Mesodermal cell (in vitro differentiated cells): ENCODE data around the gene FAAH2.

Experiments
- H3K27ac ChIP-seq: 2 replicates; pipeline ENCODE4 v1.7.0; 2013; ENCODE audit warnings: mild to moderate bottlenecking, low read depth, low read length, moderate library complexity; ENCODE audit not compliant: severe bottlenecking
- H3K36me3 ChIP-seq: 2 replicates; pipeline ENCODE4 v1.7.1; 2013; ENCODE audit warnings: mild to moderate bottlenecking, low read length, moderate library complexity; ENCODE audit not compliant: control insufficient read depth, insufficient read depth
- H3K4me1 ChIP-seq: one replicate; pipeline ENCODE4 v1.7.1; 2013; ENCODE audit warnings: mild to moderate bottlenecking, low read length; ENCODE audit not compliant: insufficient read depth, control insufficient read depth, poor library complexity, severe bottlenecking
- H3K4me3 ChIP-seq: 2 replicates; pipeline ENCODE4 v1.7.0; 2013; ENCODE audit warnings: low read length, control low read depth, mild to moderate bottlenecking; ENCODE audit not compliant: insufficient read depth, poor library complexity, severe bottlenecking; ENCODE audit errors: extremely low read depth
- H3K9me3 ChIP-seq: 2 replicates; pipeline ENCODE4 v1.7.1; 2013; ENCODE audit warnings: mild to moderate bottlenecking, low read length, moderate library complexity; ENCODE audit not compliant: control insufficient read depth
- WGBS, 2 experiments: methylation state at CpG; one replicate each; pipeline ENCODE4 v1.1.5; 2013; ENCODE audit warnings: missing lambda C conversion rate in 2 of 2; ENCODE audit not compliant: insufficient coverage in 2 of 2; 5-methylcytosine and 5-hydroxymethylcytosine counted together

Gene FAAH2

DNA sequence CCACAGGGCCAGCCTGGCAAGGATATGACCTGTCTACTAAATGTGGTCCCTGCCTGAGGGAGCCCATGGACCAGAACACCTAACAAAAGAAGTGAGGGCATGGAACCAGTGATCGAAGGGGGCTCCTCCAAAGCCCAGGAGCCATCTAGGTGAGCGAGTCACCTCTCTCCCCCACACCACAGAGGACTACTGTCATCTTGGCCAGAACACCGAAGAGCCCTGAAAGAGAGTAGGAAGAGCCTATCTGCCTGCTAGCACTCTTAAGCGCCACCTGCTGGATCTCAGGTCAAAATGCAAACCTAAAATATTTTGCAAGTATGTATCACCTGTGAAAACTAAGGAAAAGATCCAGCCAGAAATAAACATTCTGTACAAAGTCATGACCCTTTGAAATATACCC, 167.4 kb downstream of the FAAH2 start:
- WGBS, 2 experiments, result 80% methylated on average over 2 of the region's 4 CpGs; no CpG with 5 or more reads in 1 of the 2 experiments
- Histone ChIP-seq H3K4me1 (no peaks in the 10 kb centered on the region), H3K27ac (no peak overlapping the region), H3K9me3 (no peaks in the 10 kb centered on the region), H3K4me3 (no peak overlapping the region), H3K36me3 (no peaks in the 10 kb centered on the region)

- no CpG with 5 or more reads among the region's 6 CpGs for WGBS, 2 experiments
- Histone ChIP-seq H3K27ac (no peak overlapping the region), H3K9me3 (no peaks in the 10 kb centered on the region), H3K36me3 (no peaks in the 10 kb centered on the region), H3K4me1 (no peaks in the 10 kb centered on the region), H3K4me3 (no peak overlapping the region)
Observed at GRCh38 chrX:57481514-57481913, 195.0 kb downstream of the FAAH2 start.

GRCh38 chrX:57516491-57516890, 230.0 kb downstream of the FAAH2 start:
- no peak overlapping the region for H3K4me3 ChIP-seq
- WGBS, 2 experiments, result 80% methylated on average over 1 to 4 of the region's 5 CpGs
- H3K4me1 ChIP-seq, result no peaks in the 10 kb centered on the region
- H3K27ac ChIP-seq, result no peak overlapping the region
- no peaks in the 10 kb centered on the region for H3K36me3 ChIP-seq
- no peaks in the 10 kb centered on the region for H3K9me3 ChIP-seq

DNA sequence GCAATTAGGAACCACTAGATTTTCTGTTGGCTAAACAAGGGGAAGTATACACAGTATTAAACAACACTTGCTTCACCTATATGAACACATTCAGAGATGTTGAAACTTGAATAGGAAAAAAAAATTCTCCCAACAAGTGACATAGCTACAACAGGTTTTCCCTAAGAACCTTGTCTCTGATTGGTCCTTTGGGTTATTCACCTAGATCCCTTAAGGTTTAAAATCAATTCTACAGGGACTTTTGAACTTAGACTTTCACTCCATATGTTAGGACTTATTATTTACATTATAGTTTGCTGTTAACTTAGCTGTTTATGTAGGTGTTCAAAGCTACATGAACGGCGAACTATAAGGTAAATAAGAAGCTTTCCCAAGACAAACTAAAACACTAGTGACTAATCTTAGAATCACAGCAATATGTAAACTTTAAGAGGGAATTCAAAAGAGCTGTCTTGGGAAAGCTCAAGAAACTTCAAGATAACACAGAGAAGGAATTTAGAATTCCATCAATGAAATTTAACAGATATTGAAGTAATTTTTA, 233.1 kb downstream of the FAAH2 start:
- no peak overlapping the region for H3K27ac ChIP-seq
- H3K4me1 ChIP-seq, result no peaks in the 10 kb centered on the region
- no CpG with 5 or more reads among the region's 2 CpGs for WGBS, 2 experiments
- H3K36me3 ChIP-seq, result no peaks in the 10 kb centered on the region
- no peaks in the 10 kb centered on the region for H3K9me3 ChIP-seq
- H3K4me3 ChIP-seq, result no peak overlapping the region

- no peaks in the 10 kb centered on the region for H3K4me1 ChIP-seq
- WGBS, 2 experiments, result 60% methylated on average over 1 of the region's 1 CpG; no CpG with 5 or more reads in 1 of the 2 experiments
- H3K9me3 ChIP-seq, result no peaks in the 10 kb centered on the region
- H3K4me3 ChIP-seq, result no peak overlapping the region
- no peak overlapping the region for H3K27ac ChIP-seq
- H3K36me3 ChIP-seq, result no peaks in the 10 kb centered on the region
Observed at GRCh38 chrX:57528670-57529255, 242.3 kb downstream of the FAAH2 start.
